Measurements from ENCODE around the gene HES6.
"Not testable (repeated sequence)": the region's sequence is repeated elsewhere in the genome, so short reads cannot be mapped to it uniquely, and the experiment has no call there.

Gene HES6

DNA sequence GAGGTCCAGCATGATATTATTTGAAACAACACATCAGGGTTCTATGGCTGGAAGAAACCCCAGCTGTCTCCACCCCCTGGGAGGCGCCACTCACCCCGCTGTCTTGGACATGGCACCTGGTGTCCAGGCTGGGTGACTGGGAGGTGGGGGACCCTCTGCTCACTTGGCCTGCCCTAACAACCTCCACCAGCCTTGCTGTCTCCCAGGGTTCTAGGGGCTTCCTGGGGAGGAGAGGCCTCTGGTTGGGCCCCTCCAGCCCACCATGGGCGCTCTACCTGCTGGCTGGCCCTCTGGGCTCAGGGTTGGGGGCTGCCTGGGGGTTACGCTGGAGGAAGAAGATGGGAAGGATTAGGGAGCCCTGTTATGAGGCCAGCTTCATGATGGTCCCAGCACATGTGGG is 32.3 kb upstream of the HES6 start:
- no peak for DNase-seq

DNA sequence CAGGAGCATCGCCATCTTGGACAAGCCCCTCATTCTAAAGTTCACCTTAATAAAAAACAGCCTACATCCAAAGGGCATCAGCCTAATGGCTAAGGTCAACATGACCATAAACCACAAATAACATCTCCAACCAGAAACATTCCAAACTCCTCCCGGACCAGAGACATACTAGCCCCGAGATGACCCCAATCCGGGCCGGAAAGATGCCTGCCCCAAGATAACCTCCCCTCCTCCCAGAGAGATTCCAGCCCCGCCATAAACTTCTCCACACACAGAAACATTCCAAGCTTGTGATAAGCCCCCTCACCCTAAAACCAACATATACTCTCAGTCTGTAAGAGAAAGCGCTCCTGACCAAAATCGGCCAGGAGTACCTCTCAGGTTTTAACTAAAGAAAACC is 31.8 kb upstream of the HES6 start:
- not testable (repeated sequence) for DNase-seq

DNA sequence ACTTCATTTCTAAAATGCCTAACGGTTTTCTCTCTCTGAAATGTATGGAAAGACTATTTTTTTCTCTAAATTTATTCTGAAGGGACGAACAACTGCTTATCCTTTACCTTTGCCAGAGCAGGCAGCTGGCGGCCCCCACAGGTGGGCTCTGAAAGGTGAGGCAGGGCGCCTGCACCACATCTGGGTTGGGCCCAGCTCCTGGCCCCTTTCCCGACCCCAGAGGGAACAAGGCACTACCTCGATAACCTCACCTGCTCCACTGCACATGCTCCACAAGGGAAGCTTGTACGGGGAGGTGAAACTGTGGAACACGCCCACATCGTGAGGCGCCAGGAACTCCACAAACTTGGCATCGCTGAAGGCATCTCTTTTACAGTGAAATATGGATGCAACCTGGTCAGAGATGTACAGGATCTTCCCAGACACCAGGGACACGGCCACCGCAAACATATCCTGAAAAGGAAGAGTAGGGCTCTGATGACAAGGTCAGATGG is 31.3 kb upstream of the HES6 start:
- DNase-seq: no peak

- no peak for DNase-seq
Observed at GRCh38 chr2:238270606-238271005, 30.8 kb upstream of the HES6 start.

DNA sequence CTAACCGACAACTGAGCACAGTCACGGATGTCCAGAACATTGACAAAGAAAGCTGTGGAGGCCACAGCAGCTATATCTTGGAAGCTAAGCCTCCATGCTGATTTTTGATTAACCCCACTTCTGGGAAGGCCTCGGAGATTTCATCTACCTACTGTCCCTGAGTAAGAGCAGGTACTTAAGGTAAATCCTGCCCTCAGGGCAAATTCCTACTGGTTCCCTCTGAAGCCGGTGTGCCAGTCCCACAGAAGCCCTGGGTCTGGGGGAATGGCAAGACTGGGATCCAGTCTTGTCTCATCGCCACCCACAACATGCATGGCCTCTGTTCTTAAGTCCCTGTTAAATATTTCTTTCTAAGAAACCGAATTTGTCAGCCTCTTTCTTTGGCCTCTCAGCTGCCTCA is 29.9 kb upstream of the HES6 start:
- DNase-seq: no peak

GRCh38 chr2:238267884-238268680 is 28.2 kb upstream of the HES6 start:
- DNase-seq: no peak

DNA sequence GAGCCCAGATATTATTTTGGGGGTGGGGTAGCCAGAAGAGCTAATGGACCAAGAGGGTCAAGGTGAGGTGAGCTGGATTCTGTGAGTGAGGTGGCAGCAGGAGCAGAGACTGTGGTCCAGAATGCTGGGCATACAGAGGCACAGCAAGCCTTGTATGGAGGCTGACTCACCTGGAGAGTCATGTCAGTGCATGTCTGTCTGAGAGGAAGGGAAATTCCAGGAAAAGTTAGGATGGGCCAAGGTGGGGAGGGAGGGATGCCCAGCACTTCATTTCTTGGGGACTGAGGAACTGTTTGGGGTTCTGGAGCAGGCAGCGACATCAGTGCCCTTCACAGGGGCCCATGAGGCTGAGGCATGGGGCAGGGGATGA is 27.5 kb upstream of the HES6 start:
- no peak for DNase-seq

GRCh38 chr2:238265605-238266004 is 25.8 kb upstream of the HES6 start:
- no peak for DNase-seq

GRCh38 chr2:238264072-238264460 is 24.2 kb upstream of the HES6 start:
- no peak for DNase-seq

DNA sequence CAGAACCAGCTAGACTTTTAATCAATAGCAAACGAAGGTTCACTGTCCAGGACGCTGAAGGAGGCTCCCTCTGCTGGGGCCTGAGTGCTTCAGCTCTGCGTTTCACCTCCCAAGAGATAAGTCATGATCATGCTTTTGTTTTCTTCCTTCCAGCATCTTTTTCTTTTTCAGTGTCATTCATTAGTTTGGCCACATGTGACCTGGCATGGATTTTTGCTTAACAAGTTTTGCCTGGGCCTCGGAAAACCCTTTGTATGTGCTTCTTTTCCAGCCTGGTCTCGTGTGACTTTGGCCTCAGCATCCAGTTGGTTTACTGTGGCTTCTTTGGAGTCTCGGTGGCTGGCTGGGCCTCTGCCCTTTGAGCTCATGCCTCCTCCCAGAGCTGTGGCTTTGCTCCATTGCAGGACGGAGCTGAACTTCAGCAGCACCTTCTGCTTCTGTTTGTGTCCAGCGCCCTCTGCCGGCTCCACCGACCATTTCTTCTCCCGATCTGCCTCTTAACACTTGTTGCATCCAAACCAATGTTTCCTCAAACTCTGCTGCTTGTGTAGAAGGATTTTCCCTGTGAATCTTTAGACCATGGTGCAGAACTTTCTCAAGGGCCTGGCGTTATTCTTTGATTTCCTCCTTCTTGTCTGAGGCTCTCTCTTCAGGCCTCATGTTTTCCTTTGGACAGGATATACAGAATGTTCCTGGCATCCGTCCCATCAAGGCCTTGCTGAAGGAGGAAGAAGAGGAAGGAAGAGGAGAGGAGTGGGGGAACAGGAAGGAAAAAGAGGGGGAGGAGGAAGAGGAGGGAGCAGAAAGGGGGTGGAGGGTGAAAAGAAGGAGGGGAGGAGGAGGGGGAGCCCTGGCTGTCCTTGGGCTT is 23.6 kb upstream of the HES6 start:
- peak; percentile 70 for DNase-seq

GRCh38 chr2:238262496-238263122 is 22.8 kb upstream of the HES6 start:
- no peak for DNase-seq

DNA sequence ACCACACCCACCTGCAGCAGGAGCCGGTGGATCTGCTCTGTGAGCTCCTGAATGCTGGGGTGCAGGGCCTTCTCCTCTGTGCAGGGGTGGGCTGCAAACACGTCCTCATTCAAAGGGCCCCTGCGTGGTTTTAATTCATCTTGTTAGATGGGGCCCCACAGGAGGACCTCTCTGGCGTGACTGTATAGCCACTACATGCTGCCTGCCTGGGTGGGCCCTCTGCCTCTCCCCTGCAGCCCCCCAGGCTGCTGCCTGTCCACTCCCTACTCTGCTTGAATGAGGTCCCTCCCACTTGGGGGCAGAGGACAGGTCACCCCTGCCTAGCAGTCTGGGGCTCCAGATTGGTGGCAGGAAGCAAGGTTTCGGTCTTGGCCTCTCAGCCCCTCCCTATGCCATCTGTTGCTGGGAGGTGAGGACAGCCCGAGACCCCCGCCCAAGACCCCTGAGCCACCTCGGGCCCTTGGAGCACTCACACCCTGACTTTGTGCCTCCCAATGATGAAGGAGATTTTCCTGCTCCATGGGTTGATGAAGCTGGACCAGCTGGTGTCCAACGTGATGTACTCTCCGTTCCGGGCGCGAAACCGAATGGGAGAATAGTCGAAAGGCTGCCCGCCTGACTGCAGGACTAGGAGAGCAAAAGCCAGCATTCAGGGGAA is 22.0 kb upstream of the HES6 start:
- no peak for DNase-seq

DNA sequence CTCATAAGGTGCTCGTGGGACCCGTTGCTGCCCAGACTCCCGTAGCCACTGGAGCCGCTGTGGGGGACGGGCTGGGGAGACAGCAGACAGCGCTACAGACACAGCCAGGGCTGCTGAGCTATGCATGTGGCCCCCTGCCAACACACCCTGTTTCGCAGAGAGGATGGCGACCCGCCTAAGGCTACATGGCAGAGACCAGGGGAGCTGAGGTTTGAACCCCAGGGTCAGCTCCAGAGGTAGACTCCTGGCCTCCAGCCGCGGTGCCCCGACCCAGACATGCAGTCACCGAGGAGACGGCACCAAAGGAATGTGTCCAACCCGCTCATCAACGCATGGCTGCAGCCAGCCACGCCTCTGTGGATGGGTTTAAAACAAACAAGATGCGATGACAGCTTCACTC is 21.0 kb upstream of the HES6 start:
- DNase-seq: no peak

GRCh38 chr2:238259061-238260020 is 19.5 kb upstream of the HES6 start:
- no peak for DNase-seq

DNA sequence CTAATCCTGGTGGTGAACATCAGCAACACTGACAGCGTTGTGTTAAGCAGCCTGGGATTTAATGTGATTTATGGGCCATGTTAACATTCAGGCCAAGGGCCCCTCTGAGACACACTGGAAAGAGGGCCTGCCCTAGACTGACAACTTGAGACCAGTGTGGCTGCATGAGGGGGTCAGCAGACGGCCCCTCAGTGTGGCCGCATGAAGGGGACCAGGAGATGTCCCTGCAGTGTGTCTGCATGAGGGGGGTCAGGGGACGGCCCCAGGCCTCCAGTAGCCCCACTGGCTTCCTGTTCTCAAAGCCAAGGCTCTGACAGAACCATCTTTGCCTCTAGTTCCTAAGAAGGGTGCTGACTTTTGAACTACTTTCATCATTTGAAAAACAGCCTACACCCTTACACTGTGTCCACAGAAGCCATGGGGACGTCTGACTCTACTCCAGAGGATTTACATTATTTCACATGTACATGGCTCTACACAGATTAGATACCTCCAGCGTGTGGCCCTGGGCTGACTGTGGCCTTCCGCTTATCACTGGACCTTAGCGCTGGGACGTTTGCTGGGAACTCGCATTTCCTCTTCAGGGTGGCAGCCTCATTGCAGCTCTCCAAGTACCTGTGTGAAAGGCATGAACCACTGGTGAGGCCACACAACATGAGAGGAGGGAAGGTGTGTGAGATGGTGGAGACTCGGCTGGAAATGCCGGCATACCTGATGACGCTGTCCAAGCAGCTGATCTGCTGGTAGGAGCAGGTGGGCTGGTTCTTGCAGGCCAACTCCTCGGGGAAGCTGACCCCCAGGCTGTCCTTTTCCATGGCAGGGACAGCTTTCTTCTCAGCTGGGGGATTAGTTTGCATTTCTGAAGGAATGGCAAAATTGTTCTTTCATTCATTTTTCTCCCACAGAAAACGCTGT is 18.2 kb upstream of the HES6 start:
- DNase-seq: no peak

DNA sequence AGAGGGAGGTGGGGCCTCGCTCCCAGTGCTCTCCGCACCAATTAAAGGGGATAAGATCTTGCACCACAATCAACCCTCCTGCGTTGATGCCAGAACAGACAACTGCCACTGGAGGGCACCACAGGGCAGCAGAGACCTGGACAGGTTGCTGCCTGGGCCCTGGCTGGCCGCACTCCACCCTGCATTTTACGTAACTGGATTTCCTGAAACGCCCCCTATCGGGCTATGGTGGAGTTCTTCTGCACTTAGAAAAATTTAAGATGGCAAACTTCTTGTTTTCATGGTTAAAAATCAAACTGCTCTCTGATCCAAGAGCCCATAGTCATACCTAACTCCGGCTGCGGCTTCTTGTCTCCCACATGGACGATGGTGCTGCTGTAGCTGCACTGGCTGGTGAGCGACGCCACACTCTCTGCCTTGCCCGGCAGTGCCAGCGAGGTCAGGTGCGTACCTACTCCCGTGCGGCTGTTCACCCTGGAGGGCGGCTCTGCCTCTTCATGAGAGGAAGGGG is 16.8 kb upstream of the HES6 start:
- peak; percentile 75 for DNase-seq

DNA sequence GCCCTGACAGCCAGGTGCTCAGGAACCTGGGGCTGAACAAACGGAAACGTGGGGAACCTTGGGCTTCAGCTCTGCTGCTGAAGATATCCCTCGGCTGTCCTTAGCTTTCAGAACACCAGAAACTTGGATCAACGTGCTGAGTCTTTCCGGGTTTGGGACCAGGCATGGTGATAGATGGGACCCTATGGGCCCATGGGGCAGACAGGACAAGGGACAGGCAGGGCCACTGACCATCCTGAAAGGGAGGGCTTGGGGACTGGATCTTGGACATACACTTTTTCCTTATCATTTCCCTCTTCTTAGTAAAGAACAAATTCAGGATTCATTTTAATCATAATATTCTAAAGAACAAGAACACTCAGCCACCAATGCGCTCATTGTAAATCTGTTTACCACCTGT is 16.3 kb upstream of the HES6 start:
- DNase-seq: no peak

- DNase-seq: no peak
Observed at GRCh38 chr2:238255636-238256035, 15.8 kb upstream of the HES6 start.

GRCh38 chr2:238255151-238255551 is 15.3 kb upstream of the HES6 start:
- no peak for DNase-seq

- DNase-seq: no peak
Observed at GRCh38 chr2:238254095-238254723, 14.4 kb upstream of the HES6 start.
